SU-DHL-6 (cell line): ENCODE measurements around the gene PITPNC1.
"Not testable (repeated sequence)": the region's sequence is repeated elsewhere in the genome, so short reads cannot be mapped to it uniquely, and the experiment has no call there.

Experiments
- H2AFZ ChIP-seq: fragments of 200-600 bp; sonication (generic); 2 replicates; pipeline ENCODE4 v1.6.1; 2014; ENCODE audit warnings: low read depth, mild to moderate bottlenecking, moderate library complexity, mixed read lengths, antibody characterized with exemption, low read length; ENCODE audit not compliant: severe bottlenecking
- H3F3A ChIP-seq: fragments of 200-600 bp; shearing (Covaris generic); 2 replicates; pipeline ENCODE4 v1.6.0; 2016; ENCODE audit warnings: antibody characterized with exemption, mild to moderate bottlenecking; ENCODE audit not compliant: insufficient read depth
- H3K27ac ChIP-seq: fragments of 200-600 bp; sonication (generic); 2 replicates; pipeline ENCODE4 v1.5.1; 2016; ENCODE audit warnings: low read depth, mild to moderate bottlenecking, low read length, moderate library complexity, mixed read lengths
- H3K27me3 ChIP-seq: fragments of 200-600 bp; sonication (generic), shearing (Covaris generic); 2 replicates; pipeline ENCODE4 v1.6.0; 2014; ENCODE audit warnings: mild to moderate bottlenecking, low read length
- H3K36me3 ChIP-seq: fragments of 200-600 bp; sonication (generic); 2 replicates; pipeline ENCODE4 v1.6.1; 2014; ENCODE audit warnings: mild to moderate bottlenecking, low read length, mixed read lengths
- H3K4me2 ChIP-seq: fragments of 300-600, 200-600 bp; shearing (Covaris generic), sonication (generic); 2 replicates; pipeline ENCODE4 v1.6.0; 2014; ENCODE audit warnings: low read length, low read depth, mild to moderate bottlenecking; ENCODE audit not compliant: poor library complexity, severe bottlenecking
- H3K4me3 ChIP-seq: fragments of 200-600 bp; sonication (generic); 2 replicates; pipeline ENCODE4 v1.5.1; 2014; ENCODE audit warnings: antibody characterized with exemption, low read length, mild to moderate bottlenecking, mixed read lengths; ENCODE audit not compliant: insufficient read depth, poor library complexity, severe bottlenecking
- H3K79me2 ChIP-seq: fragments of 200-600 bp; sonication (generic); 2 replicates; pipeline ENCODE4 v1.6.1; 2014; ENCODE audit warnings: mild to moderate bottlenecking, low read length, moderate library complexity; ENCODE audit not compliant: insufficient read depth
- H3K9ac ChIP-seq: fragments of 200-600 bp; sonication (generic); 2 replicates; pipeline ENCODE4 v1.7.0; 2014; ENCODE audit warnings: mild to moderate bottlenecking, low read length
- H3K9me2 ChIP-seq: fragments of 200-600 bp; sonication (generic); replicated peaks from 2 replicates; pipeline ENCODE4 v1.6.1; 2014; ENCODE audit warnings: low read length; ENCODE audit not compliant: insufficient read depth
- H3K9me3 ChIP-seq: fragments of 200-600 bp; sonication (generic); 2 replicates; pipeline ENCODE4 v1.6.1; 2014; ENCODE audit warnings: low read length, mixed read lengths; ENCODE audit not compliant: insufficient read depth
- H4K20me1 ChIP-seq: fragments of 200-600 bp; sonication (generic); 2 replicates; pipeline ENCODE4 v1.6.1; 2014; ENCODE audit warnings: low read depth, mild to moderate bottlenecking, antibody characterized with exemption, low read length, moderate library complexity, mixed read lengths
- CTCF ChIP-seq: fragments of 200-600 bp; sonication (generic); IDR thresholded peaks from one replicate; pipeline ENCODE4 v1.5.1; 2017; ENCODE audit warnings: antibody characterized with exemption, mild to moderate bottlenecking, low read length, moderate library complexity; ENCODE audit not compliant: insufficient read depth, poor library complexity, severe bottlenecking
- EZH2phosphoT487 ChIP-seq: fragments of 200-600 bp; sonication (generic), shearing (Covaris generic); conservative IDR thresholded peaks from 2 replicates; pipeline ENCODE4 v1.6.1; 2018; ENCODE audit warnings: mild to moderate bottlenecking, antibody characterized with exemption, low read length, moderate library complexity, mixed read lengths

Gene PITPNC1

GRCh38 chr17:67415291-67415690 is 38.2 kb downstream of the PITPNC1 start:
- no peak for TF ChIP-seq EZH2phosphoT487
- H3K4me2 ChIP-seq, result no peak overlapping the region
- no peak overlapping the region for H3K9ac ChIP-seq
- no peaks in the 10 kb centered on the region for H3F3A ChIP-seq
- H2AFZ ChIP-seq, result no peak overlapping the region
- no peaks in the 10 kb centered on the region for H3K27me3 ChIP-seq
- no peak overlapping the region for H3K27ac ChIP-seq
- H3K9me3 ChIP-seq, result no peaks in the 10 kb centered on the region
- H3K79me2 ChIP-seq, result no peaks in the 10 kb centered on the region
- H3K4me3 ChIP-seq, result no peak overlapping the region
- H3K36me3 ChIP-seq, result no peaks in the 10 kb centered on the region
- H3K9me2 ChIP-seq, result no peaks in the 10 kb centered on the region
- H4K20me1 ChIP-seq, result no peaks in the 10 kb centered on the region

- Histone ChIP-seq H3K27me3 (no peaks in the 10 kb centered on the region), H3K9ac (no peak overlapping the region), H4K20me1 (no peaks in the 10 kb centered on the region), H3K4me3 (no peak overlapping the region), H2AFZ (no peak overlapping the region), H3F3A (no peaks in the 10 kb centered on the region), H3K36me3 (no peaks in the 10 kb centered on the region), H3K79me2 (no peaks in the 10 kb centered on the region), H3K4me2 (no peak overlapping the region), H3K9me3 (no peaks in the 10 kb centered on the region), H3K27ac (no peak overlapping the region), H3K9me2 (no peaks in the 10 kb centered on the region)
- no peak for TF ChIP-seq EZH2phosphoT487
- no peak for TF ChIP-seq CTCF
Observed at GRCh38 chr17:67417507-67417906, 40.4 kb downstream of the PITPNC1 start.

GRCh38 chr17:67420994-67421393 is 43.9 kb downstream of the PITPNC1 start:
- Histone ChIP-seq H3K27ac (no peak overlapping the region), H3K9me3 (no peaks in the 10 kb centered on the region), H3K9me2 (no peaks in the 10 kb centered on the region), H3K27me3 (no peaks in the 10 kb centered on the region), H3K79me2 (no peaks in the 10 kb centered on the region), H3K9ac (no peak overlapping the region), H3F3A (no peaks in the 10 kb centered on the region), H4K20me1 (no peaks in the 10 kb centered on the region), H3K4me3 (no peak overlapping the region), H2AFZ (no peak overlapping the region), H3K36me3 (no peaks in the 10 kb centered on the region), H3K4me2 (no peak overlapping the region)
- no peak for TF ChIP-seq CTCF
- no peak for TF ChIP-seq EZH2phosphoT487

GRCh38 chr17:67421869-67422273 is 44.8 kb downstream of the PITPNC1 start:
- no peak for TF ChIP-seq EZH2phosphoT487
- no peak overlapping the region for H3K4me3 ChIP-seq
- H3K4me2 ChIP-seq, result no peak overlapping the region
- no peaks in the 10 kb centered on the region for H3F3A ChIP-seq
- no peak overlapping the region for H3K27ac ChIP-seq
- no peak overlapping the region for H2AFZ ChIP-seq
- H3K9ac ChIP-seq, result no peak overlapping the region
- no peaks in the 10 kb centered on the region for H3K36me3 ChIP-seq
- H3K9me3 ChIP-seq, result no peaks in the 10 kb centered on the region
- H3K79me2 ChIP-seq, result no peaks in the 10 kb centered on the region
- no peaks in the 10 kb centered on the region for H3K9me2 ChIP-seq
- H4K20me1 ChIP-seq, result no peaks in the 10 kb centered on the region
- no peaks in the 10 kb centered on the region for H3K27me3 ChIP-seq

- H3K9me2 ChIP-seq, H3K27ac ChIP-seq, H3K4me3 ChIP-seq, H3K9ac ChIP-seq, H2AFZ ChIP-seq, H4K20me1 ChIP-seq, H3K27me3 ChIP-seq, H3F3A ChIP-seq, H3K9me3 ChIP-seq, H3K36me3 ChIP-seq, H3K79me2 ChIP-seq, H3K4me2 ChIP-seq: not testable (repeated sequence)
Observed at GRCh38 chr17:67422296-67422695, 45.2 kb downstream of the PITPNC1 start.
